ENCODE measurements around the gene PDAP1. TPM values are rescaled to one million over a fixed set of nuclear protein-coding genes. Genes with fewer than 3 reads are reported as not detected.
A peak's percentile ranks its signal among the peaks of the same experiment; 100 is the strongest.
"Not testable (repeated sequence)": the region's sequence is repeated elsewhere in the genome, so short reads cannot be mapped to it uniquely, and the experiment has no call there.

Gene PDAP1
- total RNA-seq, 1 experiment from 2014 or later = 82.1 TPM

DNA sequence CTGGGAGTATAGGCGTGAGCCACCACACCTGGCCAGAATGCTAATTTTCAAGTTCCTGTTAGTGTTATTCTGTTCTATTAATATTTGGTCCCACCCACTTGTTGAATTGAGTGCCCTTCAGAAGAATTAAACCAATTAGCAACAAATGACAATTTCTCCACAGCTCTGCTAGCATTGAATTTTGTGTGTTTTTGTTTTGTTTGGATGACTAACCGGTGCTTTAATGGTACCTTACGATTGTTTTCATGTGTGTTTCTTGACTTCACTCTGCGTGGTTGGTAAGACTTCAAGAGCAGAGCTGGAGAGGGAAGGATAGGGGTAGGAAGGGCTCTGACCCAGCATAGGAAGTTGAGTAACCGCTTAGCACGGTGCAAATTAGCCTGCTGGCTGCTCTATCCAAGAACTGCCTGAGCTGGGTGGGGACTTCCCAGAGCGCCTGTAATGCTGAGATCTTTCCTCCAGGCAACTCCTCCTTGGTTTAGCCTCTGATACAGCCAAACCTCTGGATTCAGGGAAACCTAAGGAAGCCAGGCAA is 29.3 kb downstream of the PDAP1 start:
- DNase-seq (ENCODE audit: low read depth) = peak; percentile 94

- DNase-seq (ENCODE audit: low read depth) = peak; percentile 86
Measured at GRCh38 chr7:99375070-99375807, 33.2 kb downstream of the PDAP1 start.

DNA sequence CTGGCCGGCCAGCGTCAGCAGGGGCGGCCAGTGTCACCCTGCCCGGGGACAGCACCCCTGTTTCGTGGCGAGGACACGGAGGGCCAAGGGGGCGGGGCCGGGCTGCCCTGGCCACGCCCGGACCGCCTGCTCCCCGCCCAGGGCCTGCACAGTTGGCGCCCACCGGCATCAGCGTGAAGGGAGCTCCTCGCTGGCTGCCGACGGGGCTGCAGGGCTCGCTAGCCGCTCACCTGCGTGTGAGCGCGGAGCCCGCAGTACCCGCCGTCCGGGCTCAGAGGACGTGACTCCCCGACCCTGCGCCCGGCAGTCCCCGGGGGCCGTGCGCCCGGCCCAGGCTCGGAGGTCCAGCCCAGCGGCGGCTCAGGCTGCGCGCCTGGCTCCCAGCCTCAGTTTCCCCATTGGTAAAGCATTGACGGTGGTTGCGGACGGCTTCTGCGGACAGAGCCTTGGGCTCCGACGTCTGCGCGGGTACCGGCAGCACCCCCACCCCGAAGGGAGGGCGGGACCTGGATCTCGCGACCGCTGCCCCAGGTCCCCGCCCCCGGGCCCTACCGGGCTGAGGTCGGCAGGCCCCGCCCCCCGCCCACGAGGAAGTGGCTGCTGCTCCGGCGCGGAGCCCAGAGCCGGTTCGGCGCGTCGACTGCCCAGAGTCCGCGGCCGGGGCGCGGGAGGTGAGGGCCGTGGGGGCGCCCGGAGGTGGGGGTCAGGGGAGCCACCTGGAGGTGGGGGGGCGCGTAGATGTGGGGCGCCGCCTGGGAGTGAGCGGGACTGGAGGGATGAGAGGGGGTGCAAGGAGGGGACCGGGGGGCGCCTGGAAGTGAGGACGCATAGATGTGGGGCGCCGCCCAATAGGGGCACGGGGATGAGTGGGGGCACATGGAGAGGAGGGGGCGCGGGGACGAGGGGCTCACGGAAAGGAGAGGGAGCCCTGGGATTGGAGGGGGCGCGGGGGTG is 34.0 kb downstream of the PDAP1 start, which contains the start of gene ARPC1B:
Gene ARPC1B, plus strand, starts transcription at position 620 of the 954 bp plus-strand sequence. CDS start 10,985 bp downstream, outside the sequence.
- DNase-seq (ENCODE audit: low read depth) = peak; percentile 70

DNA sequence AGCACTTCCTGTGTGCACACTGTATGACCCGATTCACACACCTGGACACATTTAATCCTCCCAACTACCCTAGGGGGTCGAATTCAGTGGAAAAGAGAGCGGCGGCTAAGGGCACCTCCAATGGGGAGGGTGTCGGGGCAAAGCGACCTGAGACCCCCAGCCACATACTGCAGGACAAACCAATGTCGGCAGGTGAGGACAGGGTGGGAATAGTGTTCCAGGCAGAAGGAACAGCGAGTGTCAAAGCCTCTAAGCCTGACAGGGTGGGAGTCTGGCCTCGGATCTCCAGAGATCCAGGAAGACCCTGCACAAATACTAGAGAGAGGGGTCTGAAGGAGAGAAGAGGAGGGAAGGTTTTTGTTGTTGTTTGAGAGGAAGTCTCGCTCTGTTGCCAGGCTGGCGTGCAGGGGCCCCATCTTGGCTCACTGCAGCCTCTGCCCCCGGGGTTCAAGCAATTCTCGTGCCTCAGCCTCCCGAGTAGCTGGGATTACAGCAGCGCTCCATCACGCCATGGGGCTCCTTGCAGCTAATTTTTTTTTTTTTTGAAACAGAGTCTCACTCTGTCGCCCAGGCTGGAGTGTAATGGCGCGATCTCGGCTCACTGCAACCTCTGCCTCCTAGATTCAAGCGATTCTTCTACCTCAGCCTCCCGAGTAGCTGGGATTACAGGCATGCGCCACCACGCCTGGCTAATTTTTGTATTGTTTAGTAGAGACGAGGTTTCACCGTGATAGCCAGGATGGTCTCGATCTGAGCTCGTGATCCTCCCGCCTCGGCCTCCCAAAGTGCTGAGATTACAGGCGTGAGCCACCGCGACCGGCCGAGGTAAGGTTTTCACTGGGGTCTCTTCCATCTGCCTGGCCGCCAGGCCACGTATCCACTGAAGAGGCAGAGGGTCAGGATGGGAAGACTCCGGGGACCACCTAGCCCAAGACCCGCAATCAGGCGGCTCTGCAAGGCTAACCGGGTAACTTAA is 35.0 kb downstream of the PDAP1 start:
- DNase-seq (ENCODE audit: low read depth) = no peak

GRCh38 chr7:99372275-99373090 is 35.9 kb downstream of the PDAP1 start:
- peak; percentile 55 for DNase-seq (ENCODE audit: low read depth)

- no peak for DNase-seq (ENCODE audit: low read depth)
Measured at GRCh38 chr7:99371376-99371920, 36.9 kb downstream of the PDAP1 start.

- DNase-seq (ENCODE audit: low read depth) = no peak
Measured at GRCh38 chr7:99369767-99370391, 38.5 kb downstream of the PDAP1 start.

GRCh38 chr7:99368750-99369389 is 39.5 kb downstream of the PDAP1 start:
- no peak for DNase-seq (ENCODE audit: low read depth)

- no peak for DNase-seq (ENCODE audit: low read depth)
Measured at GRCh38 chr7:99366646-99367045, 41.8 kb downstream of the PDAP1 start.

DNA sequence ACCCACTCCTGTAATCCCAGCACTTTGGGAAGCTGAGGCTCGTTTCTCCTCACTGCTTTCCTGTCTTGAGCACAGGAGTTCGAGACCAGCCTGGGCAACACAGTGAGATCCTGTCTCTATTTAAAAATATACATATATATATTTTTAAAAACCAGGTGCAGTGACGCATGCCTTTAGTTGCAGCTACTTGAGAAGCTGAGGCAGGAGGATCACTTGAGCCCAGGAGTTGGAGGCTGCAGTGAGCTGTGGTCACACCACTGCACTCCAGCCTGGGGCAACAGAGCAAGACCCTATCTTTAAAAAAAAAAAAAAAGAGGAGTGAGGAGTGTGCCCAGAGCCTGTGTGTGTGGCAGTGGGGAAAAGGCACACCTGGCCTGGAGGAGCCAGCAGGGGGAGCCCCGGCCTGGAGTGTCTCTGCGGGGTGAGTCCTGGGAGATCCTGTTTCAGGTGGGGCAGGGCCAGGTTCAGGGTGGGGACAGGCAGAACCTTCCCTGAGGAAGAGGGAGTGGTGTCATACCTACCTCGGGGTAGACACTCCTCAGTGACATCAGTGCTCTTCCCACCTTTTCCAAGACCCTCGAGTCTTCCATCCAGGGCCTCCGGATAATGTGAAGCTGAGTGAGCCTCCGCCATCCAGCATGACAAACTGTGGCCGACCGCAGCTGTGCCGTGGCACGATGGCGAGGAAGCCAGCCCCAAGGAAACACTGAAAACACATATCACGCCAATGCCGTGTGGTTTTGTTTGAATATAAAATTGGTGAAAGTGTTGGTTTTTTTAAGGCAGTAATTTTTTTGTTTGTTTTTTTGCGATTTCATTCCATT is 42.9 kb downstream of the PDAP1 start:
- DNase-seq (ENCODE audit: low read depth) = no peak

DNA sequence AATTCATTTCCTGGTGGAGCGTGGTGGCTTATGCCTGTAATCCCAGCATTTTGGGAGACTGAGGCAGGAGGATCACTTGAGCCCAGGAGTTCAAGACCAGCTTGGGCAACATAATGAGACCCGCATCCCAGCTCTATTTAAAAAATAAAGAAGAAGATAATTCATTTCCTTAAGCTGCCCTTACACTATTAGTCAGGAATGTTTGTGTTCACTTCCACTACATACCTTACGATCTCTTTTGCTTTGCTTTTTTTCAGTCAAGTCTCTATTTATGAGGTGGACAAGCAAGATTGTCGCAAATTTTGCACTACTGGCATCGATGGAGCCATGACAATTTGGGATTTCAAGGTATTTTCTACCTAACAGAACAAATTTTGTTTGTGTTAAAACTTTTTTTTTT is 45.1 kb downstream of the PDAP1 start:
- DNase-seq (ENCODE audit: low read depth) = no peak

DNA sequence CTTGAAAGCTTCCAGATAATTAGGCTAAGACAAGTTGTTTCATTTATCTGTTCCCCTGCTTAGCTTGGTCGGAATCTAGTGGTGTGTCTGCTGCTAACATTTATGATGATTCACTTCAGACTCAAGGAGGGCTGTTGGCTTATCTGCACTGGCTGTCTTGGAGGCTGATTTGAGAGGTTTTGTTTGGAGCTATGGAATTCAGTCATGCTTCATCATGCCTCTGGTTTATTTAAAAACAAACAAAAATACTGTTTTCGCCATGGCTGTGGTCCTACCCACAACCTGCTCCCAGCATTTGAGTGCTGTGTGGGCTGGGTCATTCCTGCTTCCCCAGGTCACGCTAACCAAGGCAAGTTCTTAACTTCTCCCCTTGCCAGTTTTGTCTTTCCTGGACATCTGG is 45.6 kb downstream of the PDAP1 start:
- peak; percentile 70 for DNase-seq (ENCODE audit: low read depth)

DNA sequence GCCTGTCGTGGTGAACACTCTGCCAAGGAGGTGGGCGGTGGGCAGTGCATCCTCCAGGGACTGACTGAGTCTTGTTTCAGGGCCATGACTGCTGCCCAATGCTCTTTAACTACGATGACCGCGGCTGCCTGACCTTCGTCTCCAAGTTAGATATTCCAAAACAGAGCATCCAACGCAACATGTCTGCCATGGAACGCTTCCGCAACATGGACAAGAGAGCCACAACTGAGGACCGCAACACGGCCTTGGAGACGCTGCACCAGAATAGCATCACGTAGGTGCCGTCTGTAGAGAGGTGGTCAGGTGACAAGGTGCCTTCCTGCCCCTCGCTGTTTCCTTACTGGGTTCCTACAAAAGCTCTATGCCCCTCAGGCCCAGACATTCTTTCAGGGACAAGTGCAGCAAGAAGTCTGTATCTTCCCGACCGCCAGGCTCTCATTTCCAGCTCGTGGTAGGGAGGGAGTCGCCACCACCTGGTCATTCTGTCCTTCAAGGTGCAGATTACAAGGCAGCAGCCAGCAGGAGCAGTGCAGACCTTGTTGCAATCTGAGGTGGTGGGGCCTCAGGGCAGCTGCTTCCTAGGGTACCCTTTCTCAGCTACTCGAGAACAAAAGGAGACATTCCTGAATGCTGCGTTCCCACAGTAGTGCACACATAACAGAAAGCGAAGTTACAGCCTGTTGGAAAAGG is 48.8 kb downstream of the PDAP1 start:
- no peak for DNase-seq (ENCODE audit: low read depth)

DNA sequence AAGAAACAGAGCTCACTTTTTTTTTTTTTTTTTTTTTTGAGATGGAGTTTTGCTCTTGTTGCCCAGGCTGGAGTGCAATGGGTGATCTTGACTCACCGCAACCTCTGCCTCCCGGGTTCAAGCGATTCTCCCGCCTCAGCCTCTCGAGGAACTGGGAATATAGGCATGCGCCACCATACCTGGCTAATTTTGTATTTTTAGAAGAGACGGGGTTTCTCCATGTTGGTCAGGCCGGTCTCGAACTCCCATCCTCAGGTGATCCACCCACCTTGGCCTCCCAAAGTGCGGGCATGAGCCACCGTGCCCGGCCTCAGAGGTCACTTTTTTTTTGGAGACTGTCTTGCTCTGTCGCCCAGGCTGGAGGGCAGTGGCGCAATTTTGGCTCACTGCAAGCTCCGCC is 49.9 kb downstream of the PDAP1 start:
- not testable (repeated sequence) for DNase-seq (ENCODE audit: low read depth)

- peak; percentile 72 for DNase-seq (ENCODE audit: low read depth)
Measured at GRCh38 chr7:99357701-99358490, 50.5 kb downstream of the PDAP1 start.

DNA sequence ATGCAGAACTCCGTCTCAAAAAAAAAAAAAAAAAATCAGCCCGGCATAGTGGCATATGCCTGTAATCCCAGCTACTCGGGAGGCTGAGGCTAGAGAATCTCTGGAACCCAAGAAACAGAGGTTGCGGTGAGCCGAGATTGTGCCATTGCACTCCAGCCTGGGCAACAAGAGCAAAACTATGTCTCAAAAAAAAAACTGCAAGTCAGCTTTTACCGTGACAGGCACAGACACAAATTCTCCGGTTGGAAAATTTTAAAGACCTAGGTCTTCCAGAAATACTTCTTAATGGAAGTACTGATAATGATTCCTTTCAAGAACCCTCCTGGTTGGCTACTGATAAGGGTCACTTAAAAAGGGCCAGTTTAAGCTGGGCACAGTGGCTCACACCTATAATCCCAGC is 53.3 kb downstream of the PDAP1 start:
- DNase-seq (ENCODE audit: low read depth) = no peak

GRCh38 chr7:99352247-99352646 is 56.1 kb downstream of the PDAP1 start:
- no peak for DNase-seq (ENCODE audit: low read depth)

Measured in RPMI7951 (cell line).